ENCODE data around the gene DMD. TPM values are rescaled to one million over a fixed set of nuclear protein-coding genes. Genes with fewer than 3 reads are reported as not detected.

The DMD gene
- total and polyA plus RNA-seq, 2 donors (not counting 1 experiment from before 2014, with no cell fraction given): 2.0 to 51.8 TPM

GRCh38 chrX:33218819-33219218, 7.5 kb upstream of the DMD start:
- no CpG with 5 or more reads among the region's 4 CpGs for WGBS (ENCODE audit: insufficient coverage)
- DNase-seq: no peak
- Histone ChIP-seq H3K4me3 (ENCODE audit: control extremely low read depth in 1 of 5, extremely low read depth in 1 of 5, insufficient read depth in 1 of 5, low read depth in 2 of 5, low read length in 4 of 5) (no peak overlapping the region), H3K4me1 (ENCODE audit: control insufficient read depth in 2 of 2, insufficient read depth in 2 of 2, low read length in 2 of 2) (no peaks in the 10 kb centered on the region), H3K27me3 (replicated peaks in 1 of 4; ENCODE audit: control extremely low read depth in 1 of 4, control insufficient read depth in 3 of 4, insufficient read depth in 4 of 4, low read length in 3 of 4) (no peaks in the 10 kb centered on the region), H2AFZ (ENCODE audit: insufficient read depth, low read depth, low read length, poor library complexity, severe bottlenecking) (no peak overlapping the region), H3K9me3 (ENCODE audit: control extremely low read depth in 1 of 3, control insufficient read depth in 2 of 3, insufficient read depth in 1 of 3, low read length in 2 of 3) (no peaks in the 10 kb centered on the region), H3K27ac (ENCODE audit: low read length in 2 of 2) (no peak overlapping the region), H3K36me3 (replicated peaks in 1 of 2; ENCODE audit: control extremely low read depth in 1 of 2, control insufficient read depth in 1 of 2, extremely low read depth in 1 of 2, insufficient read depth in 2 of 2, low read length in 1 of 2) (no peaks in the 10 kb centered on the region), H4K20me1 (ENCODE audit: control insufficient read depth, insufficient read depth, low read length, poor library complexity, severe bottlenecking) (no peaks in the 10 kb centered on the region), H3K79me2 (ENCODE audit: control insufficient read depth, insufficient read depth, low read length) (no peaks in the 10 kb centered on the region), H3K9ac (ENCODE audit: low read length) (no peak overlapping the region), H3K4me2 (replicated peaks; ENCODE audit: low read depth, low read length, poor library complexity, severe bottlenecking) (no peak overlapping the region)
- Mint-ChIP-seq H3K9me3 (ENCODE audit: insufficient read depth) (peaks cover 2% of the 10 kb centered on the region), H3K4me3 (no peak overlapping the region), H3K27me3 (no peaks in the 10 kb centered on the region), H3K4me1 (no peaks in the 10 kb centered on the region), H3K27ac (no peak overlapping the region)
- intact Hi-C loops (cut with micrococcal nuclease): no loop called here
- POLR2A ChIA-PET: no interaction called here
- no peak for ATAC-seq (ENCODE audit: low read depth)
- CTCF ChIA-PET: no interaction called here
- TF ChIP-seq, protein P1, sequence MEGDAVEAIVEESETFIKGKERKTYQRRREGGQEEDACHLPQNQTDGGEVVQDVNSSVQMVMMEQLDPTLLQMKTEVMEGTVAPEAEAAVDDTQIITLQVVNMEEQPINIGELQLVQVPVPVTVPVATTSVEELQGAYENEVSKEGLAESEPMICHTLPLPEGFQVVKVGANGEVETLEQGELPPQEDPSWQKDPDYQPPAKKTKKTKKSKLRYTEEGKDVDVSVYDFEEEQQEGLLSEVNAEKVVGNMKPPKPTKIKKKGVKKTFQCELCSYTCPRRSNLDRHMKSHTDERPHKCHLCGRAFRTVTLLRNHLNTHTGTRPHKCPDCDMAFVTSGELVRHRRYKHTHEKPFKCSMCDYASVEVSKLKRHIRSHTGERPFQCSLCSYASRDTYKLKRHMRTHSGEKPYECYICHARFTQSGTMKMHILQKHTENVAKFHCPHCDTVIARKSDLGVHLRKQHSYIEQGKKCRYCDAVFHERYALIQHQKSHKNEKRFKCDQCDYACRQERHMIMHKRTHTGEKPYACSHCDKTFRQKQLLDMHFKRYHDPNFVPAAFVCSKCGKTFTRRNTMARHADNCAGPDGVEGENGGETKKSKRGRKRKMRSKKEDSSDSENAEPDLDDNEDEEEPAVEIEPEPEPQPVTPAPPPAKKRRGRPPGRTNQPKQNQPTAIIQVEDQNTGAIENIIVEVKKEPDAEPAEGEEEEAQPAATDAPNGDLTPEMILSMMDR (IDR thresholded peaks at IDR 0.05): no peak
- TF ChIP-seq EZH2 (IDR thresholded peaks at IDR 0.05; ENCODE audit: borderline replicate concordance, insufficient read depth, low read depth, low read length, poor library complexity, severe bottlenecking): no peak

DNA sequence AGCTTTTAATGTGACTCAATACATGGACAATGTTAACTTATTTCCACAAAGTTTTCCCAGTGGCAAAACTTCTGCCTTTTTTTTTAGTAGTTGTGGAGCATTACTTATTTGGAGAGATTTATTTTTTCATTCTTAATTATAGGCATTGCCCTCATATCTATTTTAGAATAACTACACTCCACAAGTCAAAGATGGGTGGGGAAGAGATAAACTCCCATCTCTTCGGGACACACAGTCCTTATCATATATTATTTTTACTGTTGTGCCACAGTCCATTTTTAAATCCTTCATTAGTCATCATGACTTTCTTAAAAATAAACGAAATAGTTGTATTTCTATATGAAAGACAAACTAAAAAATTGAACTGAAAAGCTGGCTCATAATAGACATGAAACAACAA, 1.2 kb downstream of the DMD start:
- Histone ChIP-seq H3K4me2 (replicated peaks; ENCODE audit: low read depth, low read length, poor library complexity, severe bottlenecking) (no peak overlapping the region), H3K9me3 (ENCODE audit: control extremely low read depth in 1 of 3, control insufficient read depth in 2 of 3, insufficient read depth in 1 of 3, low read length in 2 of 3) (no peaks in the 10 kb centered on the region), H3K27ac (ENCODE audit: low read length in 2 of 2) (no peak overlapping the region), H3K9ac (ENCODE audit: low read length) (no peak overlapping the region), H2AFZ (ENCODE audit: insufficient read depth, low read depth, low read length, poor library complexity, severe bottlenecking) (no peak overlapping the region), H4K20me1 (ENCODE audit: control insufficient read depth, insufficient read depth, low read length, poor library complexity, severe bottlenecking) (no peaks in the 10 kb centered on the region), H3K4me3 (ENCODE audit: control extremely low read depth in 1 of 5, extremely low read depth in 1 of 5, insufficient read depth in 1 of 5, low read depth in 2 of 5, low read length in 4 of 5) (no peak overlapping the region), H3K4me1 (ENCODE audit: control insufficient read depth in 2 of 2, insufficient read depth in 2 of 2, low read length in 2 of 2) (no peaks in the 10 kb centered on the region), H3K36me3 (replicated peaks in 1 of 2; ENCODE audit: control extremely low read depth in 1 of 2, control insufficient read depth in 1 of 2, extremely low read depth in 1 of 2, insufficient read depth in 2 of 2, low read length in 1 of 2) (no peaks in the 10 kb centered on the region), H3K79me2 (ENCODE audit: control insufficient read depth, insufficient read depth, low read length) (no peaks in the 10 kb centered on the region), H3K27me3 (replicated peaks in 1 of 4; ENCODE audit: control extremely low read depth in 1 of 4, control insufficient read depth in 3 of 4, insufficient read depth in 4 of 4, low read length in 3 of 4) (no peaks in the 10 kb centered on the region)
- Mint-ChIP-seq H3K9me3 (ENCODE audit: insufficient read depth) (no peaks in the 10 kb centered on the region), H3K4me3 (no peak overlapping the region), H3K27me3 (no peaks in the 10 kb centered on the region), H3K27ac (no peak overlapping the region), H3K4me1 (no peaks in the 10 kb centered on the region)
- intact Hi-C loops (cut with micrococcal nuclease): no loop called here
- ChIA-PET POLR2A (no interaction called here), CTCF (no interaction called here)
- no peak for DNase-seq
- TF ChIP-seq, protein P1 (IDR thresholded peaks at IDR 0.05): no peak
- TF ChIP-seq EZH2 (IDR thresholded peaks at IDR 0.05; ENCODE audit: borderline replicate concordance, insufficient read depth, low read depth, low read length, poor library complexity, severe bottlenecking): no peak
- no peak for ATAC-seq (ENCODE audit: low read depth)
- no CpG with 5 or more reads among the region's 2 CpGs for WGBS (ENCODE audit: insufficient coverage)
